Tibial nerve (tissue), 3 donors: Measurements from ENCODE around the gene SLC7A10.

ENCODE experiments used
- EP300 ChIP-seq, 2 donors: sonication (generic); formaldehyde crosslinking; IDR thresholded peaks; one replicate each; pipeline ENCODE4 v1.6.1; 2017; ENCODE audit warnings: antibody characterized with exemption in 2 of 2, mild to moderate bottlenecking in 1 of 2
- POLR2A ChIP-seq, 2 donors: fragments of 450-650 bp; IDR thresholded peaks; one replicate each; pipeline ENCODE4 v1.6.1; 2017; ENCODE audit warnings: antibody characterized with exemption in 2 of 2, mild to moderate bottlenecking in 2 of 2, moderate library complexity in 2 of 2

DNA sequence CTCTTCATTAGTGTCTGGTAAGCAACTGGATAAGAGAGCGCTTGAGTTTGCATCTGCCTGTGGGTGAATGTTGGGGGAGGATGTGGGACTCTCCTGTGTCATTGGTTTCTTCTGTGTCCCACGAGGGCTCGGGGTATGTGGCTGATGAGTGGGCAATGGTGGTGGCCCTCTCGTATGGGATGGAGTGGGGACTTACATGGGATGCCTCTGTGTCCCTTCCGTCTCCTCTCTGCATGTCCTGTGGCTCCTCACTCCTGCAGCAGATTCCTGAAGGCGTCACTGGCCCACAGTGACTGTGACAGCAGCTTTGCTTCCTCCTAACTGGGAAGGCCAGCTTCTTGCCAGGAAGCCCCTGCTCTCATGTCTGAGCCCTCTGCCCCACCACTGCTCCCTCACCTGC, 34.1 kb downstream of the SLC7A10 start:
- TF ChIP-seq EP300 (IDR thresholded peaks at IDR 0.05) (no peak), POLR2A (IDR thresholded peaks at IDR 0.05) (no peak)
